ENCODE measurements around the gene NFU1.
A peak's percentile ranks its signal among the peaks of the same experiment; 100 is the strongest.

The NFU1 gene

GRCh38 chr2:69436938-69437750 is at the start of gene NFU1:
NFU1 (minus strand) TSS chr2:69437435; CDS start chr2:69437422, 13 bp downstream.
- DNase-seq (ENCODE audit: low read depth, low spot score), result peak; percentile 90

GRCh38 chr2:69483696-69484095 is 46.5 kb upstream of the NFU1 start:
- DNase-seq (ENCODE audit: low read depth, low spot score), result no peak

GRCh38 chr2:69483024-69483423 is 45.8 kb upstream of the NFU1 start:
- no peak for DNase-seq (ENCODE audit: low read depth, low spot score)

- no peak for DNase-seq (ENCODE audit: low read depth, low spot score)
Measured at GRCh38 chr2:69482471-69482870, 45.2 kb upstream of the NFU1 start.

GRCh38 chr2:69481421-69481820 is 44.2 kb upstream of the NFU1 start:
- DNase-seq (ENCODE audit: low read depth, low spot score), result no peak

- no peak for DNase-seq (ENCODE audit: low read depth, low spot score)
Measured at GRCh38 chr2:69477627-69478026, 40.4 kb upstream of the NFU1 start.

GRCh38 chr2:69474688-69475087 is 37.5 kb upstream of the NFU1 start:
- no peak for DNase-seq (ENCODE audit: low read depth, low spot score)

GRCh38 chr2:69471793-69472192 is 34.6 kb upstream of the NFU1 start:
- DNase-seq (ENCODE audit: low read depth, low spot score), result no peak

GRCh38 chr2:69470911-69471310 is 33.7 kb upstream of the NFU1 start:
- DNase-seq (ENCODE audit: low read depth, low spot score), result no peak

- DNase-seq (ENCODE audit: low read depth, low spot score), result no peak
Measured at GRCh38 chr2:69469784-69470183, 32.5 kb upstream of the NFU1 start.

GRCh38 chr2:69469375-69469774 is 32.1 kb upstream of the NFU1 start:
- no peak for DNase-seq (ENCODE audit: low read depth, low spot score)

- DNase-seq (ENCODE audit: low read depth, low spot score), result no peak
Measured at GRCh38 chr2:69466728-69467127, 29.5 kb upstream of the NFU1 start.

GRCh38 chr2:69465513-69466456 is 28.6 kb upstream of the NFU1 start:
- DNase-seq (ENCODE audit: low read depth, low spot score), result no peak

- no peak for DNase-seq (ENCODE audit: low read depth, low spot score)
Measured at GRCh38 chr2:69464575-69464974, 27.3 kb upstream of the NFU1 start.

- no peak for DNase-seq (ENCODE audit: low read depth, low spot score)
Measured at GRCh38 chr2:69462780-69463179, 25.5 kb upstream of the NFU1 start.

- no peak for DNase-seq (ENCODE audit: low read depth, low spot score)
Measured at GRCh38 chr2:69461404-69461803, 24.2 kb upstream of the NFU1 start.

GRCh38 chr2:69459936-69460335 is 22.7 kb upstream of the NFU1 start:
- DNase-seq (ENCODE audit: low read depth, low spot score), result no peak

- DNase-seq (ENCODE audit: low read depth, low spot score), result no peak
Measured at GRCh38 chr2:69456950-69457445, 19.8 kb upstream of the NFU1 start.

- no peak for DNase-seq (ENCODE audit: low read depth, low spot score)
Measured at GRCh38 chr2:69456154-69456553, 18.9 kb upstream of the NFU1 start.

GRCh38 chr2:69454976-69455375 is 17.7 kb upstream of the NFU1 start:
- DNase-seq (ENCODE audit: low read depth, low spot score), result no peak

- no peak for DNase-seq (ENCODE audit: low read depth, low spot score)
Measured at GRCh38 chr2:69453475-69454129, 16.4 kb upstream of the NFU1 start.

GRCh38 chr2:69452687-69453086 is 15.5 kb upstream of the NFU1 start:
- DNase-seq (ENCODE audit: low read depth, low spot score), result no peak
